ENCODE data around the gene NTM. TPM values are rescaled to one million over a fixed set of nuclear protein-coding genes. Genes with fewer than 3 reads are reported as not detected.

The NTM gene
- total RNA-seq, 1 experiment from 2014 or later, result 9.9 TPM

DNA sequence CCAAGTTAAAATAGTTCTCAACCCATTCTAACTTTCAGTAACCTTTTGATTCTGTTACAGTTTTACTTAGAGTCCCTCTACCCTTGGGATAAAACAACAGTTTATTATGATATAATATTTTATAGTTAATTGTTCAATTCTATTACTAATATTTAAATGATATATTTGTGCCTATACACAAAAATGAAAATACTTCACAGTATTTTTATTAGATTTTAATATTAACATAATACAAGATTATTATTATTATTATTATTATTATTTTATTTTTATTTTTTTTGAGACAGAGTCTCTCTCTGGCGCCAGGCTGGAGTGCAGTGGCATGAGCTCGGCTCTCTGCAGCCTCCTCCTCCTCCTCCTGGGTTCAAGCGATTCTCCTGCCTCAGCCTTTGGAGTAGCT is 416.7 kb downstream of the NTM start:
- H3K23me2 ChIP-seq (ENCODE audit: insufficient read length, low read depth, low read length, poor library complexity, severe bottlenecking), result no peaks in the 10 kb centered on the region
- Mint-ChIP-seq H3K27ac (no peak overlapping the region), H3K4me1 (peaks cover 9 to 15% of the 10 kb centered on the region in 2 experiments), H3K27me3 (ENCODE audit: low read depth) (no peaks in the 10 kb centered on the region), H3K36me3 (ENCODE audit: insufficient read depth in 1 of 3, low read depth in 3 of 3) (no peaks in the 10 kb centered on the region), H3K4me3 (no peak overlapping the region), H3K9me3 (no peaks in the 10 kb centered on the region; a peak in 1 of 5 replicates)
- H2BK12ac ChIP-seq (ENCODE audit: insufficient read length, low read depth, low read length), result no peak overlapping the region
- H4K91ac ChIP-seq (ENCODE audit: insufficient read length, low read depth, low read length), result no peak overlapping the region
- H2BK15ac ChIP-seq (ENCODE audit: low read depth, low read length), result no peak overlapping the region
- H2AFZ ChIP-seq (ENCODE audit: low read length), result no peak overlapping the region
- H3K9ac ChIP-seq (ENCODE audit: extremely low read depth, insufficient read length, low read length), result no peak overlapping the region
- no peak overlapping the region for H4K8ac ChIP-seq (replicated peaks; ENCODE audit: insufficient read length, low read depth, low read length)
- H3K27me3 ChIP-seq (ENCODE audit: insufficient read depth, low read length), result no peaks in the 10 kb centered on the region
- no peak overlapping the region for H3K18ac ChIP-seq (ENCODE audit: insufficient read length, low read depth, low read length)
- H4K20me1 ChIP-seq (ENCODE audit: control insufficient read depth, insufficient read depth, insufficient read length), result no peaks in the 10 kb centered on the region
- H3K4me1 ChIP-seq (ENCODE audit: insufficient read depth, low read length), result no peaks in the 10 kb centered on the region
- no peak overlapping the region for H3K4ac ChIP-seq (ENCODE audit: low read depth, low read length)
- no peak overlapping the region for H3K27ac ChIP-seq (ENCODE audit: insufficient read length, low read depth, low read length)
- no peak overlapping the region for H3T11ph ChIP-seq (ENCODE audit: low read length)
- WGBS (ENCODE audit: extremely low coverage, insufficient read length, low lambda C conversion rate), result no CpG with 5 or more reads among the region's 3 CpGs
- TF ChIP-seq, protein P1, sequence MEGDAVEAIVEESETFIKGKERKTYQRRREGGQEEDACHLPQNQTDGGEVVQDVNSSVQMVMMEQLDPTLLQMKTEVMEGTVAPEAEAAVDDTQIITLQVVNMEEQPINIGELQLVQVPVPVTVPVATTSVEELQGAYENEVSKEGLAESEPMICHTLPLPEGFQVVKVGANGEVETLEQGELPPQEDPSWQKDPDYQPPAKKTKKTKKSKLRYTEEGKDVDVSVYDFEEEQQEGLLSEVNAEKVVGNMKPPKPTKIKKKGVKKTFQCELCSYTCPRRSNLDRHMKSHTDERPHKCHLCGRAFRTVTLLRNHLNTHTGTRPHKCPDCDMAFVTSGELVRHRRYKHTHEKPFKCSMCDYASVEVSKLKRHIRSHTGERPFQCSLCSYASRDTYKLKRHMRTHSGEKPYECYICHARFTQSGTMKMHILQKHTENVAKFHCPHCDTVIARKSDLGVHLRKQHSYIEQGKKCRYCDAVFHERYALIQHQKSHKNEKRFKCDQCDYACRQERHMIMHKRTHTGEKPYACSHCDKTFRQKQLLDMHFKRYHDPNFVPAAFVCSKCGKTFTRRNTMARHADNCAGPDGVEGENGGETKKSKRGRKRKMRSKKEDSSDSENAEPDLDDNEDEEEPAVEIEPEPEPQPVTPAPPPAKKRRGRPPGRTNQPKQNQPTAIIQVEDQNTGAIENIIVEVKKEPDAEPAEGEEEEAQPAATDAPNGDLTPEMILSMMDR (conservative IDR thresholded peaks at IDR 0.05), result no peak
- H3K9me3 ChIP-seq (ENCODE audit: control insufficient read depth, low read depth, low read length), result no peaks in the 10 kb centered on the region
- H3K79me2 ChIP-seq (ENCODE audit: insufficient read depth, low read length), result no peaks in the 10 kb centered on the region
- no peak overlapping the region for H3K23ac ChIP-seq (ENCODE audit: insufficient read length, low read depth, low read length)
- H2BK5ac ChIP-seq (ENCODE audit: insufficient read length, low read length), result no peak overlapping the region
- no peak overlapping the region for H2BK20ac ChIP-seq (ENCODE audit: low read depth, low read length, poor library complexity, severe bottlenecking)
- H3K56ac ChIP-seq (ENCODE audit: insufficient read length, low read depth, low read length), result no peak overlapping the region
- no peaks in the 10 kb centered on the region for H3K79me1 ChIP-seq (ENCODE audit: insufficient read depth, low read depth, low read length, poor library complexity, severe bottlenecking)
- no peak overlapping the region for H2BK120ac ChIP-seq (ENCODE audit: low read depth, low read length, poor library complexity, severe bottlenecking)
- H3K4me2 ChIP-seq (ENCODE audit: insufficient read depth, insufficient read length, low read length), result no peak overlapping the region
- H3K14ac ChIP-seq (ENCODE audit: insufficient read depth, low read length), result no peak overlapping the region
- H4K5ac ChIP-seq (ENCODE audit: insufficient read length, low read depth, low read length), result no peak overlapping the region
- no peak for DNase-seq
- no peak overlapping the region for H2AK5ac ChIP-seq (ENCODE audit: insufficient read length, low read length)
